Mesenchymal stem cell (in vitro differentiated cells and primary cell): ENCODE results near the gene MAN2C1.
"Not testable (repeated sequence)": the region's sequence is repeated elsewhere in the genome, so short reads cannot be mapped to it uniquely, and the experiment has no call there.

Experiments
- DNase-seq: peaks from one replicate; pipeline ENCODE4 v3.0.0-alpha.2; 2013
- H2AFZ ChIP-seq: one replicate; pipeline ENCODE4 v1.6.1; 2013; ENCODE audit warnings: low read depth, mild to moderate bottlenecking, control low read depth, inconsistent platforms, low read length, moderate library complexity
- H2AK5ac ChIP-seq: 2 replicates; pipeline ENCODE4 v1.6.1; 2013; ENCODE audit warnings: low read length, moderate library complexity, mild to moderate bottlenecking, inconsistent platforms; ENCODE audit not compliant: severe bottlenecking
- H2BK120ac ChIP-seq: one replicate; pipeline ENCODE4 v1.6.1; 2013; ENCODE audit warnings: low read depth, mild to moderate bottlenecking, inconsistent platforms, low read length, moderate library complexity
- H2BK12ac ChIP-seq, 2 experiments: one replicate each; pipeline ENCODE4 v1.6.1; 2013; ENCODE audit warnings: inconsistent platforms in 2 of 2, low read length in 2 of 2, mild to moderate bottlenecking in 2 of 2, moderate library complexity in 2 of 2, control low read depth in 1 of 2
- H2BK15ac ChIP-seq: one replicate; pipeline ENCODE4 v1.6.1; 2013; ENCODE audit warnings: mild to moderate bottlenecking, low read depth, inconsistent platforms; ENCODE audit not compliant: poor library complexity, severe bottlenecking
- H2BK5ac ChIP-seq: 2 replicates; pipeline ENCODE4 v1.6.1; 2013; ENCODE audit warnings: low read depth, mild to moderate bottlenecking, low read length, control low read depth, inconsistent platforms; ENCODE audit not compliant: poor library complexity, severe bottlenecking
- H3K14ac ChIP-seq, 2 experiments: one replicate each; pipeline ENCODE4 v1.6.1; 2013; ENCODE audit warnings: inconsistent platforms in 2 of 2, low read length in 2 of 2, control low read depth in 1 of 2, mild to moderate bottlenecking in 1 of 2, moderate library complexity in 1 of 2
- H3K18ac ChIP-seq, 2 experiments: one replicate each; pipeline ENCODE4 v1.6.1; 2013; ENCODE audit warnings: inconsistent platforms in 2 of 2, low read length in 2 of 2, control low read depth in 1 of 2, low read depth in 1 of 2, mild to moderate bottlenecking in 1 of 2
- H3K23ac ChIP-seq, 2 experiments: one replicate each; pipeline ENCODE4 v1.6.1; 2013; ENCODE audit warnings: inconsistent platforms in 2 of 2, low read length in 2 of 2, mild to moderate bottlenecking in 2 of 2, moderate library complexity in 2 of 2, control low read depth in 1 of 2
- H3K27ac ChIP-seq: 2 replicates; pipeline ENCODE4 v1.5.1; 2013; ENCODE audit warnings: mild to moderate bottlenecking, moderate library complexity, low read length, control low read depth, inconsistent platforms; ENCODE audit not compliant: poor library complexity, severe bottlenecking
- H3K27me3 ChIP-seq, 2 experiments: 2 replicates each; pipeline versions ENCODE4 v1.6.1 to v1.7.0; 2013; ENCODE audit warnings: low read length in 2 of 2, mild to moderate bottlenecking in 2 of 2, moderate library complexity in 2 of 2, control low read depth in 1 of 2, inconsistent platforms in 1 of 2; ENCODE audit not compliant: control insufficient read depth in 1 of 2, insufficient read depth in 1 of 2
- H3K36me3 ChIP-seq, 2 experiments: 2 replicates each; pipeline versions ENCODE4 v1.6.1 to v1.7.0; 2013; ENCODE audit warnings: low read length in 2 of 2, control low read depth in 1 of 2, inconsistent platforms in 1 of 2, low read depth in 1 of 2, mild to moderate bottlenecking in 1 of 2; ENCODE audit not compliant: insufficient read depth in 2 of 2, control insufficient read depth in 1 of 2
- H3K4ac ChIP-seq, 2 experiments: one replicate each; pipeline ENCODE4 v1.6.1; 2013; ENCODE audit warnings: inconsistent platforms in 2 of 2, low read length in 2 of 2, mild to moderate bottlenecking in 2 of 2, moderate library complexity in 2 of 2, control low read depth in 1 of 2, low read depth in 1 of 2
- H3K4me1 ChIP-seq: 2 replicates; pipeline ENCODE4 v1.6.1; 2013; ENCODE audit warnings: low read depth, low read length, control low read depth; ENCODE audit not compliant: control insufficient read depth, insufficient read depth
- H3K4me2 ChIP-seq: 2 replicates; pipeline ENCODE4 v1.6.1; 2013; ENCODE audit warnings: low read length, mild to moderate bottlenecking, inconsistent platforms; ENCODE audit not compliant: poor library complexity, severe bottlenecking
- H3K4me3 ChIP-seq, 2 experiments: 2 replicates each; pipeline versions ENCODE4 v1.5.1 to v1.7.0; 2013; ENCODE audit warnings: low read length in 2 of 2, mild to moderate bottlenecking in 2 of 2, control low read depth in 1 of 2, low read depth in 1 of 2; ENCODE audit not compliant: insufficient read depth in 1 of 2
- H3K79me1 ChIP-seq: replicated peaks from 2 replicates; pipeline ENCODE4 v1.6.1; 2013; ENCODE audit warnings: mild to moderate bottlenecking, control low read depth, low read length, inconsistent platforms; ENCODE audit not compliant: poor library complexity, severe bottlenecking
- H3K9ac ChIP-seq: 2 replicates; pipeline ENCODE4 v1.7.0; 2013; ENCODE audit warnings: mild to moderate bottlenecking, low read length, moderate library complexity
- H3K9me3 ChIP-seq: 2 replicates; pipeline ENCODE4 v1.7.0; 2013; ENCODE audit warnings: mild to moderate bottlenecking, low read length; ENCODE audit not compliant: control insufficient read depth
- H4K8ac ChIP-seq: one replicate; pipeline ENCODE4 v1.6.1; 2013; ENCODE audit warnings: inconsistent platforms, mild to moderate bottlenecking, low read length, moderate library complexity
- H4K91ac ChIP-seq: one replicate; pipeline ENCODE4 v1.6.1; 2013; ENCODE audit warnings: mild to moderate bottlenecking, low read length, inconsistent platforms
- WGBS: methylation state at CpG from one replicate; pipeline ENCODE4 v1.1.7; 2013; ENCODE audit warnings: mixed read lengths; 5-methylcytosine and 5-hydroxymethylcytosine counted together

The MAN2C1 gene

GRCh38 chr15:75346796-75347221 is 21.6 kb downstream of the MAN2C1 start, which contains the start of gene NEIL1:
Gene NEIL1 (plus strand): TSS chr15:75347039. CDS start chr15:75348906, 1,867 bp downstream.
- Histone ChIP-seq H3K4me2 (peak within 1 kb of the TSS; percentile 98), H2BK120ac (peak within 1 kb of the TSS; percentile 64), H3K79me1 (peaks cover 5% of the 10 kb centered on the region), H2AK5ac (no peak within 1 kb of the TSS), H4K8ac (peak within 1 kb of the TSS; percentile 85), H2BK12ac (peak within 1 kb of the TSS in 1 of 2 experiments; percentile 24), H2AFZ (peak within 1 kb of the TSS; percentile 92), H4K91ac (peak within 1 kb of the TSS; percentile 74), H3K4ac (peak within 1 kb of the TSS; percentile 57 to 60), H3K23ac (peak within 1 kb of the TSS in 1 of 2 experiments; percentile 46), H3K27me3 (peaks cover 8 to 11% of the 10 kb centered on the region in 2 experiments), H3K14ac (peak within 1 kb of the TSS in 1 of 2 experiments; percentile 81), H3K36me3 (peaks cover under 1 to 5% of the 10 kb centered on the region in 2 experiments), H3K18ac (peak within 1 kb of the TSS; percentile 75 to 82), H3K9me3 (no peaks in the 10 kb centered on the region), H3K4me3 (peak within 1 kb of the TSS; percentile 66 to 83), H2BK5ac (peak within 1 kb of the TSS; percentile 70), H2BK15ac (peak within 1 kb of the TSS; percentile 65), H3K9ac (peak within 1 kb of the TSS; percentile 83), H3K27ac (no peak within 1 kb of the TSS), H3K4me1 (peaks cover 20% of the 10 kb centered on the region)
- DNase-seq, result peak; percentile 22
- WGBS, result 40% methylated on average over 20 of the region's 20 CpGs

- Histone ChIP-seq H3K4me1 (peaks cover 19% of the 10 kb centered on the region), H3K36me3 (peaks cover 23 to 27% of the 10 kb centered on the region in 2 experiments)
- H2BK12ac ChIP-seq, H2BK5ac ChIP-seq, H3K9ac ChIP-seq, H2AK5ac ChIP-seq, H3K4me3 ChIP-seq, H4K8ac ChIP-seq, H3K9me3 ChIP-seq, H3K79me1 ChIP-seq, H2BK120ac ChIP-seq, H3K4me2 ChIP-seq, H3K23ac ChIP-seq, H3K18ac ChIP-seq, H3K27ac ChIP-seq, DNase-seq, H4K91ac ChIP-seq, H3K27me3 ChIP-seq, H2AFZ ChIP-seq, H2BK15ac ChIP-seq, H3K4ac ChIP-seq, H3K14ac ChIP-seq: not testable (repeated sequence)
- WGBS, result 80% methylated on average over 7 of the region's 8 CpGs
Observed at GRCh38 chr15:75343953-75344352, 24.5 kb downstream of the MAN2C1 start.

- Histone ChIP-seq H3K4me3 (no peak overlapping the region), H4K91ac (no peak overlapping the region), H3K4ac (no peak overlapping the region), H3K27ac (no peak overlapping the region), H2AK5ac (no peak overlapping the region), H3K4me2 (no peak overlapping the region), H3K9me3 (no peaks in the 10 kb centered on the region), H3K27me3 (peaks cover 0 to 4% of the 10 kb centered on the region in 2 experiments), H2AFZ (no peak overlapping the region), H2BK120ac (no peak overlapping the region), H2BK15ac (no peak overlapping the region), H3K23ac (no peak overlapping the region), H3K36me3 (peaks cover 28 to 34% of the 10 kb centered on the region in 2 experiments), H3K4me1 (peaks cover 15% of the 10 kb centered on the region), H2BK5ac (no peak overlapping the region), H3K79me1 (peaks cover 7% of the 10 kb centered on the region), H4K8ac (no peak overlapping the region), H2BK12ac (no peak overlapping the region), H3K14ac (no peak overlapping the region), H3K18ac (no peak overlapping the region), H3K9ac (no peak overlapping the region)
- WGBS, result 94% methylated on average over 6 of the region's 6 CpGs
- no peak for DNase-seq
Observed at GRCh38 chr15:75342221-75342620, 26.2 kb downstream of the MAN2C1 start.

- Histone ChIP-seq H3K27me3 (no peaks in the 10 kb centered on the region), H3K18ac (no peak overlapping the region), H3K23ac (no peak overlapping the region), H2BK15ac (no peak overlapping the region), H4K91ac (no peak overlapping the region), H3K4ac (no peak overlapping the region), H3K79me1 (peaks cover 15% of the 10 kb centered on the region), H4K8ac (no peak overlapping the region), H2AK5ac (no peak overlapping the region), H2AFZ (no peak overlapping the region), H3K4me2 (no peak overlapping the region), H3K27ac (no peak overlapping the region), H3K4me3 (no peak overlapping the region), H2BK5ac (no peak overlapping the region), H3K14ac (no peak overlapping the region), H3K9me3 (no peaks in the 10 kb centered on the region), H3K9ac (no peak overlapping the region), H2BK12ac (no peak overlapping the region), H3K4me1 (peaks cover 13% of the 10 kb centered on the region), H2BK120ac (no peak overlapping the region), H3K36me3 (peaks cover 28 to 34% of the 10 kb centered on the region in 2 experiments)
- 96% methylated on average over 12 of the region's 13 CpGs for WGBS
- no peak for DNase-seq
Observed at GRCh38 chr15:75339531-75340240, 28.7 kb downstream of the MAN2C1 start.
